ENCODE results near the gene FITM1. TPM values are rescaled to one million over a fixed set of nuclear protein-coding genes. Genes with fewer than 3 reads are reported as not detected.

The FITM1 gene
- total RNA-seq, 1 experiment from 2014 or later, result 0.46 TPM

GRCh38 chr14:24145690-24146452 is 15.4 kb downstream of the FITM1 start:
- ChIA-PET POLR2A (no interaction called here), CTCF (interaction anchor here (1.4 kb wide), 1 partner anchor 37 kb away, joined by 3 read pairs; no protein-coding TSS in a partner anchor)
- TSS peak; percentile 78 for BruUV-seq (replicated peaks)
- DNase-seq (ENCODE audit: low read depth, low spot score) (no peak), ATAC-seq (no peak)
- Histone ChIP-seq H3K36me3 (ENCODE audit: control insufficient read depth, insufficient read depth, low read length) (peaks cover 3% of the 10 kb centered on the region), H3K4me3 (ENCODE audit: low read depth in 2 of 2, low read length in 2 of 2) (peak overlapping the region; percentile 87 to 96), H3K27me3 (ENCODE audit: control insufficient read depth, insufficient read depth, low read length) (no peaks in the 10 kb centered on the region), H3K27ac (ENCODE audit: low read length) (peak overlapping the region; percentile 94), H3K9me3 (ENCODE audit: control insufficient read depth, insufficient read depth, low read depth, low read length) (no peaks in the 10 kb centered on the region), H3K4me1 (ENCODE audit: control insufficient read depth, insufficient read depth, low read length) (peaks cover 6% of the 10 kb centered on the region; the same call in 1 of the 2 replicates)
- no peak for TF ChIP-seq TCF7L2 (IDR thresholded peaks at IDR 0.05; ENCODE audit: low read depth, low read length)
- no peak for TF ChIP-seq POLR2AphosphoS5 (IDR thresholded peaks at IDR 0.05; ENCODE audit: low read depth, low read length)
- TF ChIP-seq CTCF (IDR thresholded peaks at IDR 0.05), result no peak
- no peak for TF ChIP-seq SIN3A (IDR thresholded peaks at IDR 0.05; ENCODE audit: borderline replicate concordance, insufficient read depth, low read depth, low read length)
- TF ChIP-seq REST (IDR thresholded peaks at IDR 0.05; ENCODE audit: insufficient read depth in 1 of 2, low read depth in 2 of 2, low read length in 1 of 2), result no peak
- intact Hi-C loops (cut with micrococcal nuclease; ENCODE audit: unreplicated experiment), result no loop called here
- in situ Hi-C loops (cut with HindIII; ENCODE audit: low pct_unique_long_range_greater_than_20kb, low sequenced_read_pairs), result no loop called here

- Histone ChIP-seq H3K4me1 (ENCODE audit: control insufficient read depth, insufficient read depth, low read length) (peaks cover 6% of the 10 kb centered on the region; the same call in 1 of the 2 replicates), H3K4me3 (ENCODE audit: low read depth in 2 of 2, low read length in 2 of 2) (peak within 1 kb of the TSS; percentile 87 to 96), H3K27me3 (ENCODE audit: control insufficient read depth, insufficient read depth, low read length) (no peaks in the 10 kb centered on the region), H3K36me3 (ENCODE audit: control insufficient read depth, insufficient read depth, low read length) (peaks cover 3% of the 10 kb centered on the region), H3K9me3 (ENCODE audit: control insufficient read depth, insufficient read depth, low read depth, low read length) (no peaks in the 10 kb centered on the region), H3K27ac (ENCODE audit: low read length) (peak within 1 kb of the TSS; percentile 94)
- in situ Hi-C loops (cut with HindIII; ENCODE audit: low pct_unique_long_range_greater_than_20kb, low sequenced_read_pairs) (no loop called here), intact Hi-C loops (cut with micrococcal nuclease; ENCODE audit: unreplicated experiment) (no loop called here)
- DNase-seq (ENCODE audit: low read depth, low spot score) (peak; percentile 38), ATAC-seq (peak; percentile 88)
- POLR2A ChIA-PET, result interaction anchor here (0.9 to 1.0 kb wide), 2 partner anchors 9 to 32 kb away, joined by 3 to 5 read pairs; partner anchors contain the start of genes DCAF11 and NRL
- CTCF ChIA-PET, result interaction anchor here (1.4 kb wide), 1 partner anchor 38 kb away, joined by 3 read pairs; no protein-coding TSS in a partner anchor
- BruUV-seq (replicated peaks), result no TSS peak
- TF ChIP-seq POLR2AphosphoS5 (IDR thresholded peaks at IDR 0.05; ENCODE audit: low read depth, low read length), result no peak
- no peak for TF ChIP-seq SIN3A (IDR thresholded peaks at IDR 0.05; ENCODE audit: borderline replicate concordance, insufficient read depth, low read depth, low read length)
- no peak for TF ChIP-seq CTCF (IDR thresholded peaks at IDR 0.05)
- TF ChIP-seq TCF7L2 (IDR thresholded peaks at IDR 0.05; ENCODE audit: low read depth, low read length), result no peak
- no peak for TF ChIP-seq REST (IDR thresholded peaks at IDR 0.05; ENCODE audit: insufficient read depth in 1 of 2, low read depth in 2 of 2, low read length in 1 of 2)
These were observed 16.1 kb downstream of the FITM1 start, which contains the start of gene PSME2 for GRCh38 chr14:24146453-24146977. TSS of gene PSME2 (minus strand) at chr14:24146610. CDS start at chr14:24146581, 29 bp downstream.

Data from Panc1 (cell line).